ENCODE data around the gene TBC1D1.
A peak's percentile ranks its signal among the peaks of the same experiment; 100 is the strongest.

Gene TBC1D1

GRCh38 chr4:38132107-38132673, 241.3 kb downstream of the TBC1D1 start:
- DNase-seq: peak in 4 of 5 experiments; percentile 38 to 99 (median 65)

GRCh38 chr4:38132843-38133662, 242.2 kb downstream of the TBC1D1 start:
- no peak for DNase-seq

- no peak for DNase-seq
Observed at GRCh38 chr4:38133711-38134480, 243.0 kb downstream of the TBC1D1 start.

GRCh38 chr4:38135201-38135600, 244.3 kb downstream of the TBC1D1 start:
- no peak for DNase-seq

GRCh38 chr4:38136604-38137003, 245.7 kb downstream of the TBC1D1 start:
- peak in 1 of 5 experiments; percentile 62 for DNase-seq

GRCh38 chr4:38137080-38137479, 246.2 kb downstream of the TBC1D1 start:
- no peak for DNase-seq

GRCh38 chr4:38138363-38138762, 247.5 kb downstream of the TBC1D1 start:
- peak in 1 of 5 experiments; percentile 75 for DNase-seq

GRCh38 chr4:38139187-38139586, 248.3 kb downstream of the TBC1D1 start:
- no peak for DNase-seq

GRCh38 chr4:38140643-38141203, 249.8 kb downstream of the TBC1D1 start:
- DNase-seq: no peak

GRCh38 chr4:38141808-38142500, 251.1 kb downstream of the TBC1D1 start:
- no peak for DNase-seq

- DNase-seq: no peak
Observed at GRCh38 chr4:38144031-38144430, 253.1 kb downstream of the TBC1D1 start.

GRCh38 chr4:38145033-38145678, 254.3 kb downstream of the TBC1D1 start:
- no peak for DNase-seq

GRCh38 chr4:38145741-38146140, 254.9 kb downstream of the TBC1D1 start:
- no peak for DNase-seq

GRCh38 chr4:38146383-38146782, 255.5 kb downstream of the TBC1D1 start:
- no peak for DNase-seq

- no peak for DNase-seq
Observed at GRCh38 chr4:38149472-38149996, 258.6 kb downstream of the TBC1D1 start.

GRCh38 chr4:38149997-38150671, 259.2 kb downstream of the TBC1D1 start:
- no peak for DNase-seq

- DNase-seq: no peak
Observed at GRCh38 chr4:38150766-38151165, 259.9 kb downstream of the TBC1D1 start.

- DNase-seq: no peak
Observed at GRCh38 chr4:38151873-38152272, 261.0 kb downstream of the TBC1D1 start.

GRCh38 chr4:38152305-38152704, 261.4 kb downstream of the TBC1D1 start:
- DNase-seq: no peak

GRCh38 chr4:38152721-38153386, 262.0 kb downstream of the TBC1D1 start:
- no peak for DNase-seq

GRCh38 chr4:38153387-38153760, 262.5 kb downstream of the TBC1D1 start:
- no peak for DNase-seq

Data from T-helper 2 cell (primary cell).